ENCODE measurements around the gene PPP6R1.

Gene PPP6R1

GRCh38 chr19:55245236-55245904, 13.4 kb downstream of the PPP6R1 start:
- in situ Hi-C loops (cut with MboI; ENCODE audit: low sequenced_read_pairs, unreplicated experiment), result no loop called here
- no peak for DNase-seq (ENCODE audit: low spot score)
- no peak for TF ChIP-seq CTCF (IDR thresholded peaks at IDR 0.05; ENCODE audit: borderline replicate concordance, control extremely low read depth, extremely low read depth, insufficient read depth, missing control alignments)

- TF ChIP-seq CTCF (IDR thresholded peaks at IDR 0.05; ENCODE audit: borderline replicate concordance, control extremely low read depth, extremely low read depth, insufficient read depth, missing control alignments), result no peak
- in situ Hi-C loops (cut with MboI; ENCODE audit: low sequenced_read_pairs, unreplicated experiment), result no loop called here
- no peak for DNase-seq (ENCODE audit: low spot score)
Measured at GRCh38 chr19:55244004-55244680, 14.7 kb downstream of the PPP6R1 start.

- no peak for DNase-seq (ENCODE audit: low spot score)
- TF ChIP-seq CTCF (IDR thresholded peaks at IDR 0.05; ENCODE audit: borderline replicate concordance, control extremely low read depth, extremely low read depth, insufficient read depth, missing control alignments), result no peak
- in situ Hi-C loops (cut with MboI; ENCODE audit: low sequenced_read_pairs, unreplicated experiment), result no loop called here
Measured at GRCh38 chr19:55242517-55242916, 16.3 kb downstream of the PPP6R1 start.

GRCh38 chr19:55241935-55242464, 16.8 kb downstream of the PPP6R1 start:
- in situ Hi-C loops (cut with MboI; ENCODE audit: low sequenced_read_pairs, unreplicated experiment), result no loop called here
- no peak for TF ChIP-seq CTCF (IDR thresholded peaks at IDR 0.05; ENCODE audit: borderline replicate concordance, control extremely low read depth, extremely low read depth, insufficient read depth, missing control alignments)
- DNase-seq (ENCODE audit: low spot score), result no peak

- in situ Hi-C loops (cut with MboI; ENCODE audit: low sequenced_read_pairs, unreplicated experiment), result no loop called here
- TF ChIP-seq CTCF (IDR thresholded peaks at IDR 0.05; ENCODE audit: borderline replicate concordance, control extremely low read depth, extremely low read depth, insufficient read depth, missing control alignments), result no peak
- DNase-seq (ENCODE audit: low spot score), result no peak
Measured at GRCh38 chr19:55241143-55241934, 17.5 kb downstream of the PPP6R1 start.

GRCh38 chr19:55240713-55241020, 18.1 kb downstream of the PPP6R1 start:
- TF ChIP-seq CTCF (IDR thresholded peaks at IDR 0.05; ENCODE audit: borderline replicate concordance, control extremely low read depth, extremely low read depth, insufficient read depth, missing control alignments), result no peak
- no peak for DNase-seq (ENCODE audit: low spot score)
- in situ Hi-C loops (cut with MboI; ENCODE audit: low sequenced_read_pairs, unreplicated experiment), result no loop called here
